ENCODE measurements around the gene ZNF75A. TPM values are rescaled to one million over a fixed set of nuclear protein-coding genes. Genes with fewer than 3 reads are reported as not detected.

The ZNF75A gene
- polyA plus RNA-seq, 2 of the 4 experiments (the other 2 are of a cell fraction) = 16.6 to 27.3 TPM

DNA sequence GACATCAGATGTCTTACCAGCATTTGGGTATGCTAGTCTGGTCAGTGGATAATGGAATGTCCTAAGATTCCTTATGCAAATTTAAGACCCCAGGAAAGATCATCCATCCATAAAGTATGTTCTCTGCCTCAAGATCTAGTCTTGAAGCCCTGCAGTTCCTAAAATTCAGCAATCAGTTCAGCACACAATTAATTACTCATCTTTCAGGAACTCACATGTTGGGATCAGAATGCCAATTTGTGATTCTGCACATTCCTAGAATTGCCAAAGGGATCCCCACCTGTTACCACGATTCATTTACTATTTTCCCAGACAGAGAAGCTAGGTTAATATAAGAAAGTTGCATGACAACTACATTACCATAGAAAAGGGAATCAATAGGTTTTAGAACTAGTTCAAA lies 53.6 kb downstream of the ZNF75A start (continued):
- no peak for TF ChIP-seq POLR2AphosphoS2 (conservative IDR thresholded peaks at IDR 0.05; ENCODE audit: low read length)
- no peak for TF ChIP-seq MAFK (IDR thresholded peaks at IDR 0.05; ENCODE audit: partially characterized antibody)

DNA sequence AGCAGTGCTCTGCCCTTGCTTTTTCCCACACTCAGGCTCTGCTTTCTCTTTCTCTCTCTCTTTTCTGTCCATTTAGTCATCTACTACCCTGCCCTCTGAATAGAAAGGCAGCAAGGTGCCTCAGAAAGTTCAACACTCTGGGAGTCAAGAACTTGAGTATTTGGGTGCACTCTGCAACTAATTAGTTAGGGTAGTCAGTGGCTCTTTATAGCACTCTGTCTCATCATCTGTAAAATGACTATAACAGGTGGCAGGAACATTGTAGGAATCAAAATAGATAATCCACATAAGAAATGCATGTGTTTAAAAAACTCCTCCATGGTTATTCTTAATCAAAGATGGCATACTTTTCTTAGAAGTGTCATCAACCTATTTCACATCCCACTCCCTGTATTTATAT lies 57.6 kb downstream of the ZNF75A start:
- CTCF ChIA-PET = no interaction called here
- TF ChIP-seq, protein P1, sequence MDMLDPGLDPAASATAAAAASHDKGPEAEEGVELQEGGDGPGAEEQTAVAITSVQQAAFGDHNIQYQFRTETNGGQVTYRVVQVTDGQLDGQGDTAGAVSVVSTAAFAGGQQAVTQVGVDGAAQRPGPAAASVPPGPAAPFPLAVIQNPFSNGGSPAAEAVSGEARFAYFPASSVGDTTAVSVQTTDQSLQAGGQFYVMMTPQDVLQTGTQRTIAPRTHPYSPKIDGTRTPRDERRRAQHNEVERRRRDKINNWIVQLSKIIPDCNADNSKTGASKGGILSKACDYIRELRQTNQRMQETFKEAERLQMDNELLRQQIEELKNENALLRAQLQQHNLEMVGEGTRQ (IDR thresholded peaks at IDR 0.05) = no peak
- TF ChIP-seq PHF8 (IDR thresholded peaks at IDR 0.05; ENCODE audit: borderline replicate concordance, low read depth) (no peak), CHD2 (IDR thresholded peaks at IDR 0.05; ENCODE audit: low read length, partially characterized antibody) (no peak), ZC3H11A (IDR thresholded peaks at IDR 0.05) (no peak), CEBPB (IDR thresholded peaks at IDR 0.05) (no peak), ZSCAN20 (CRISPR knock-in tag; IDR thresholded peaks at IDR 0.05) (no peak), MYC (IDR thresholded peaks at IDR 0.05; ENCODE audit: borderline replicate concordance, low read length) (no peak), FOSB (CRISPR knock-in tag; IDR thresholded peaks at IDR 0.05) (no peak), NFE2L2 (conservative IDR thresholded peaks at IDR 0.05; ENCODE audit: low read length) (no peak), CBX8 (IDR thresholded peaks at IDR 0.05) (no peak), HOXB13 (CRISPR knock-in tag; IDR thresholded peaks at IDR 0.05; ENCODE audit: low read depth) (no peak), HOXA7 (CRISPR knock-in tag; IDR thresholded peaks at IDR 0.05) (no peak), JUNB (IDR thresholded peaks at IDR 0.05) (no peak), FOXS1 (CRISPR knock-in tag; IDR thresholded peaks at IDR 0.05) (no peak)
- TF ChIP-seq, protein P2, sequence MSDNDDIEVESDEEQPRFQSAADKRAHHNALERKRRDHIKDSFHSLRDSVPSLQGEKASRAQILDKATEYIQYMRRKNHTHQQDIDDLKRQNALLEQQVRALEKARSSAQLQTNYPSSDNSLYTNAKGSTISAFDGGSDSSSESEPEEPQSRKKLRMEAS (IDR thresholded peaks at IDR 0.05) = no peak

DNA sequence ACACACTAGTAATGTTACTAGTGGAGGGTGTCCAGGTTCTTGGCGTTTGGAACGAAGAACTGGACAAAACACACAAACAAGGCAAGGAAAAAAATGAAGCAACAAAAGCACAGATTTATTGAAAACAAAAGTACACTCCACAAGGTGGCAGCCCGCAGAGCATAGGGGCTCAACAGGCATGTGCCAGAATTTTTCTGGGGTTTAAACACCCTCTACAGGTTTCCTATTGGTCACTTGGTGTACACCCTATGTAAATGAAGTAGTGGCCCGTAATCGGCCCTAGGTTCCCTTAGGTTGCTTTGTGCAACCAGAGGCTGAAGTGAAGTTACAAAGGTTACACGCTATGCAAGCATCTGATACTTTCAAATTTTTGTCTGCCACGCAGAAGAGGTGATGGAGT lies 58.5 kb downstream of the ZNF75A start:
- no peak overlapping the region for H3K4me3 ChIP-seq
- no peaks in the 10 kb centered on the region for H3K4me1 ChIP-seq
- peaks cover 71% of the 10 kb centered on the region for H3K9me3 ChIP-seq
- H3K27ac ChIP-seq = no peak overlapping the region
- ChIA-PET CTCF (no interaction called here), POLR2A (no interaction called here)
- TF ChIP-seq POLR2A (IDR thresholded peaks at IDR 0.05; ENCODE audit: low read length) (no peak), NPAS2 (CRISPR knock-in tag; IDR thresholded peaks at IDR 0.05; ENCODE audit: borderline replicate concordance) (no peak)
- TF ChIP-seq, protein P3, sequence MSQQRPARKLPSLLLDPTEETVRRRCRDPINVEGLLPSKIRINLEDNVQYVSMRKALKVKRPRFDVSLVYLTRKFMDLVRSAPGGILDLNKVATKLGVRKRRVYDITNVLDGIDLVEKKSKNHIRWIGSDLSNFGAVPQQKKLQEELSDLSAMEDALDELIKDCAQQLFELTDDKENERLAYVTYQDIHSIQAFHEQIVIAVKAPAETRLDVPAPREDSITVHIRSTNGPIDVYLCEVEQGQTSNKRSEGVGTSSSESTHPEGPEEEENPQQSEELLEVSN (IDR thresholded peaks at IDR 0.05; ENCODE audit: borderline replicate concordance, low read depth) = no peak
- TF ChIP-seq, protein P4, sequence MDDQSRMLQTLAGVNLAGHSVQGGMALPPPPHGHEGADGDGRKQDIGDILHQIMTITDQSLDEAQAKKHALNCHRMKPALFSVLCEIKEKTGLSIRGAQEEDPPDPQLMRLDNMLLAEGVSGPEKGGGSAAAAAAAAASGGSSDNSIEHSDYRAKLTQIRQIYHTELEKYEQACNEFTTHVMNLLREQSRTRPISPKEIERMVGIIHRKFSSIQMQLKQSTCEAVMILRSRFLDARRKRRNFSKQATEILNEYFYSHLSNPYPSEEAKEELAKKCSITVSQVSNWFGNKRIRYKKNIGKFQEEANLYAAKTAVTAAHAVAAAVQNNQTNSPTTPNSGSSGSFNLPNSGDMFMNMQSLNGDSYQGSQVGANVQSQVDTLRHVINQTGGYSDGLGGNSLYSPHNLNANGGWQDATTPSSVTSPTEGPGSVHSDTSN (IDR thresholded peaks at IDR 0.05) = no peak
- 60% methylated on average over 7 of the region's 7 CpGs for WGBS (ENCODE audit: missing lambda C conversion rate)
- DNase-seq (ENCODE audit: low read depth in 1 of 2, low spot score in 1 of 2) (peak in 1 of 2 experiments; percentile 37), ATAC-seq (no peak), FAIRE-seq (no peak)
- no peak overlapping the region for H3K4me2 ChIP-seq

More for the DNA sequence above, 57.6 kb downstream of the ZNF75A start:
- DNase-seq (ENCODE audit: low read depth in 1 of 2, low spot score in 1 of 2) (no peak), ATAC-seq (no peak), FAIRE-seq (no peak)
- no peak overlapping the region for H3K4me2 ChIP-seq
- H3K9me3 ChIP-seq = peaks cover 74% of the 10 kb centered on the region
- POLR2A ChIA-PET = no interaction called here
- no peak overlapping the region for H3K27ac ChIP-seq
- no peak overlapping the region for H3K4me3 ChIP-seq
- H3K4me1 ChIP-seq = no peaks in the 10 kb centered on the region

DNA sequence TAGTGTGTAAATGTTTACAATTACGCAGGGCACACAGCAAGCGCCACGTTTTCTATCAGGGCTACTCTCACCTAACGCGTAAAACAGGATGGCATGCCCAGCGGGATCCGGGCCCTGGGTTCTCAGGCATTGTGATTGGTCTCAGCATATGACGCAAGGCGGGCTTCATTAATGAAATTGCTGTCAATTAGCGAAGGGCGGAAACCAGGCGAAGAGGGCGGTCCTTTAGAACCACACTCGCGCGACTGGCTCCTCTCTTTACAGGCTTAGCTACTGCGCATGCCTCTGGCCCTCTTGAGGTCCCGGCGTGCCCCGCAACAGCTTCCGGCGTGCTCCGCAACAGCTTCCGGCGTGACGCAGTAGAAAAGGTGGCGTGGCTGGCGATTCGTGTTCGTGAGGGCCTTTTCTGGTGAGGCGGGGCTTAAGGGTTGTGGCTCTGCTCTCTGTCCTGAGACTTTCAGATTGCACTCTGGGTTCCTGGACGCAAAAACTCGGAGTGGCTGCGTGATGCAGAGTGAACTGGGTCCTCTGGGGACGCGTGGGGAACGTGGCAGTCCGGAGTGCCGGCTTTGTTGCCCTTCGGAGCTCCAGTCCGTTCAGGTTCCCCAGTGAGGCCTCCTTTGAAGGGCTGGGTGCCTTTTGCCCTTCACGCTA lies 59.6 kb downstream of the ZNF75A start:
- H3K27ac ChIP-seq = peak overlapping the region; percentile 69 to 84
- peaks cover 74% of the 10 kb centered on the region for H3K9me3 ChIP-seq
- ChIA-PET CTCF (no interaction called here), POLR2A (interaction anchor here (0.8 to 1.3 kb wide), 4 partner anchors 8 to 176 kb away, joined by 3 to 9 read pairs (median 5); partner anchors contain the start of genes ZNF174 and ZSCAN32)
- peak overlapping the region; percentile 51 for H3K4me3 ChIP-seq
- DNase-seq (ENCODE audit: low read depth in 1 of 2, low spot score in 1 of 2) = peak; percentile 81 to 97
- no peak for FAIRE-seq
- 27% methylated on average over 42 of the region's 42 CpGs for WGBS (ENCODE audit: missing lambda C conversion rate)
- ATAC-seq = peak; percentile 96 to 98
- H3K4me1 ChIP-seq = no peaks in the 10 kb centered on the region
- peak overlapping the region; percentile 67 for H3K4me2 ChIP-seq
- TF ChIP-seq RNF2 (IDR thresholded peaks at IDR 0.05; ENCODE audit: borderline replicate concordance, low read depth) (no peak), MAZ (IDR thresholded peaks at IDR 0.05; ENCODE audit: borderline replicate concordance, low read depth, low read length) (no peak), CEBPB (IDR thresholded peaks at IDR 0.05) (peak in 1 of 2 experiments; percentile 23; a peak in 1 of 4 replicates), RCOR1 (IDR thresholded peaks at IDR 0.05; ENCODE audit: low read depth, low read length) (no peak), HOXA7 (CRISPR knock-in tag; IDR thresholded peaks at IDR 0.05) (no peak), RARB (CRISPR knock-in tag; IDR thresholded peaks at IDR 0.05) (no peak), CBX8 (IDR thresholded peaks at IDR 0.05) (no peak), JUN (IDR thresholded peaks at IDR 0.05) (peak in 1 of 2 experiments; percentile 43; a peak in 1 of 5 replicates), GATA3 (IDR thresholded peaks at IDR 0.05; ENCODE audit: borderline replicate concordance) (peak; percentile 22; the same call in 1 of the 2 replicates), BHLHE40 (IDR thresholded peaks at IDR 0.05; ENCODE audit: low read depth, low read length) (no peak)
- TF ChIP-seq, protein P1 (IDR thresholded peaks at IDR 0.05) = no peak
- TF ChIP-seq, protein P5, sequence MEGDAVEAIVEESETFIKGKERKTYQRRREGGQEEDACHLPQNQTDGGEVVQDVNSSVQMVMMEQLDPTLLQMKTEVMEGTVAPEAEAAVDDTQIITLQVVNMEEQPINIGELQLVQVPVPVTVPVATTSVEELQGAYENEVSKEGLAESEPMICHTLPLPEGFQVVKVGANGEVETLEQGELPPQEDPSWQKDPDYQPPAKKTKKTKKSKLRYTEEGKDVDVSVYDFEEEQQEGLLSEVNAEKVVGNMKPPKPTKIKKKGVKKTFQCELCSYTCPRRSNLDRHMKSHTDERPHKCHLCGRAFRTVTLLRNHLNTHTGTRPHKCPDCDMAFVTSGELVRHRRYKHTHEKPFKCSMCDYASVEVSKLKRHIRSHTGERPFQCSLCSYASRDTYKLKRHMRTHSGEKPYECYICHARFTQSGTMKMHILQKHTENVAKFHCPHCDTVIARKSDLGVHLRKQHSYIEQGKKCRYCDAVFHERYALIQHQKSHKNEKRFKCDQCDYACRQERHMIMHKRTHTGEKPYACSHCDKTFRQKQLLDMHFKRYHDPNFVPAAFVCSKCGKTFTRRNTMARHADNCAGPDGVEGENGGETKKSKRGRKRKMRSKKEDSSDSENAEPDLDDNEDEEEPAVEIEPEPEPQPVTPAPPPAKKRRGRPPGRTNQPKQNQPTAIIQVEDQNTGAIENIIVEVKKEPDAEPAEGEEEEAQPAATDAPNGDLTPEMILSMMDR (IDR thresholded peaks at IDR 0.05) = no peak

Data from A549 (cell line).